HG03575 (cell line): ENCODE results near the gene GULP1.

Experiments used
- ATAC-seq: cut with Tn5 transposase; IDR thresholded peaks from one replicate; pipeline ENCODE4 v1.9.1; 2021; ENCODE audit not compliant: unreplicated experiment, insufficient number of reproducible peaks, low FRiP score; ENCODE audit errors: extremely low read depth

Gene GULP1

DNA sequence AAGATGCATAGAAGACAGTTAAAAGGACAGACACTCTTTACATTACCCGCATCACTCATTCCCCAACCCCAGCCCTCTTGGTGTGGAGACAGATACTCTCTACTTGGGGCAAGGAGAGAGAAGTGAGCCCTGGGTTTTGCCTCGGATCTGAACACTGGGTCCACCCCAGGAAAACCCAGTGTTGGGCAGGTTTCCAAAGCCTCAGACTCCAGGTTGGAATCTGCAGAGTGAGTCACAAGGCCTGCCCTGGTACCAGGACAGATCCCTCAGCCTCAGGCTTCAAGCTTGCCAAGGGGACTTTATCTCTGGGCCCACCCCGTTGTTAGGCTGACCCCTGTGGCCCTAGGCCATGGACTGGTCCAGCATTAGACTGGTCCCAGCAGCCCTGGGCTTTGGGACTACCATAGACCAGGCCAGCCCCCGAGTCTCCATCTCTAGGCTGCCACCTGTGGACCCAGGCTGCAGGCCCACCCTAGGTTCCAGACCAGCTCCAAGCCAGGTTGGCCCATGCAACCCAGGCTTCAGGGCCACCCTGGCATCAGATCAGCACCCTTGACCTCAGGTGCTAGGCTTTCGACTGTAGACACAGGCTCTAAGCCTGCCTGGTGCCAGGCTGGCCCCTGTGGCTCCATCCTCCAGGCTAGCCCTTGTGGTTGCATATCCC lies 112.8 kb downstream of the GULP1 start:
- ATAC-seq: no peak

DNA sequence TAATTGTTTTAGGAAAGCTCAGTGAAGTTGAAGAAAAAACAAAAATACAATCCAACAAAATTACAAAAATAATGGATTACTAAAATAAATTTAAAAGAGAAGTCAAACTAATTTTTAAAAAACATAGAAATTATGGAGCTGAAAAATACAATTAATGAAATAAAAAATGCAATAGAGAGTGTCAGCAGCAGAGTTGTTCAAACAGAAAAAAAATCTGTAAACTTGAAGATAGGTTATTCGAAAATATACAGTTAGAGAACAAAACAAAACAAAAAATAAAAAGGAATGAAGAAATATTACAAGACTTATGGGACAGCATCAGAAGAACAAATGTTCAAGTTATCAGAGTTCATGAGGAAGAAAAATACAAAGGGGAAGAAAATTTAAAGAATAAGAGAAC lies 114.7 kb downstream of the GULP1 start:
- no peak for ATAC-seq

DNA sequence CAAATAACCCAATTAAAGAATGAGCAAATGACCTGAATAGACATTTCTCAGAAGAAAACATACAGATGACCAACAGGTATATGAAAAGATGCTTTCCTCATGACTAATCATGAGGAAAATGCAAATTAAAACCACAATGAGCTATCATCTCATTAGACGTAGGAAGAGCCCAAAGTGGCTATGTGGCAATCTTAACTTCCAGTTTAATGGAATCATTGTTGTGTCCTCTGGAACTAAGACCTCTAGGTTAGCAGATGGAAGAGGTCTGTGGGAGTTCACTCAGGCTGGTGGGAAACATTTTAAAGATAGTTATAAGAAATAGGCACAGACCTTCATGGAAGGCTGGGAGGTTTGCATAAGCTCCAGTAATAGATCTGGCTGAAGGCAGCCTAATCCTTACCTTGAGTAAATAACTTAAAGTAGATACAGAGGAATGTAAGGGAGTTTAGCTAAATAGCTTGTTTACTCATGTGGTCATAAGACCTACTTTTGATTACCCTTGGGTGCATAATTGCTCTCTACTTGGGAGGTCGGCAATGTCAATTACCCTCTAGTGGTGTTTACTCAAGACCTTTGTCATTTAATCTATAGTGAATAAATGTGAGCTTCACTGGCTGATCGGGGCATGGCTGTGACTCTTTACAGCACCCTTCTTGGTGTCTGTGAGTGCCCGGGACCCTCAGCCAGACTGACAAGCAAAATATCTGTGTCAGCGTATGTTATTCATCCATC lies 119.0 kb downstream of the GULP1 start:
- no peak for ATAC-seq

DNA sequence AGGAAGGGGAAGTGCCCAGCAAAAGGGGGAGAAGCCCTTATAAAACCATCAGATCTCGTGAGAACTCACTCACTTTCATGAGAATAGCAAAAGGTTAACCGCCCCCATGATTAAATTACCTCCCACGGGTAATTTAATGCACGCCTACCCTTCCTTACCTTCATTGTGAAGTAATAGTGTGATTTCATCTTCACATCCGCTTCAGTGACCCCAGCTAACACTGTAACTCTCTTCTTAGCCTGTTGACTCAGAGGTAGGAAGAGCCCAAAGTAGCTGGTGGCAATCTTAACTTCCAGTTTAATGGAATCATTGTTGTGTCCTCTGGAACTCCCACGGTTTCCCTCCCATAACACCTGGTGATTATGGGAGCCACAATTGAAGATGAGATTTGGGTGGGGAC lies 120.5 kb downstream of the GULP1 start:
- no peak for ATAC-seq

DNA sequence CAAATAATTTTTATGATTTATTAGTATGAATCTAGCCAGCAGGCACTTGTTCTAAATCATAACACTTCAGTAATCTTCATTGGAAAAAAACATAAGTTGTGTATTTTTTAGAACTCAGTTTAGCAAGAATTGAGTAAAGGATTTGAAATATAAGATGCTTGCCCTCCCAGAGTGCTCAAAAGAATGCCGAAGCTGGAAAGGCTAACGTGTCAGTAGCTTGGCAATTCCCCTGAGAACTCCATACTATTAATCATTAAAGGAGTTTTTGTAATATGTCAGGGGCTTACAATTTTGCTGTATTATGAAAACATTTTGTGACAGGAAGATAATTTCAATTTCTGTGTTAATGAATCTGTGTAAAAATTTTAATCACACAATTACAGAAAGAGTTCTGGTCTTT lies 122.7 kb downstream of the GULP1 start:
- ATAC-seq: no peak

DNA sequence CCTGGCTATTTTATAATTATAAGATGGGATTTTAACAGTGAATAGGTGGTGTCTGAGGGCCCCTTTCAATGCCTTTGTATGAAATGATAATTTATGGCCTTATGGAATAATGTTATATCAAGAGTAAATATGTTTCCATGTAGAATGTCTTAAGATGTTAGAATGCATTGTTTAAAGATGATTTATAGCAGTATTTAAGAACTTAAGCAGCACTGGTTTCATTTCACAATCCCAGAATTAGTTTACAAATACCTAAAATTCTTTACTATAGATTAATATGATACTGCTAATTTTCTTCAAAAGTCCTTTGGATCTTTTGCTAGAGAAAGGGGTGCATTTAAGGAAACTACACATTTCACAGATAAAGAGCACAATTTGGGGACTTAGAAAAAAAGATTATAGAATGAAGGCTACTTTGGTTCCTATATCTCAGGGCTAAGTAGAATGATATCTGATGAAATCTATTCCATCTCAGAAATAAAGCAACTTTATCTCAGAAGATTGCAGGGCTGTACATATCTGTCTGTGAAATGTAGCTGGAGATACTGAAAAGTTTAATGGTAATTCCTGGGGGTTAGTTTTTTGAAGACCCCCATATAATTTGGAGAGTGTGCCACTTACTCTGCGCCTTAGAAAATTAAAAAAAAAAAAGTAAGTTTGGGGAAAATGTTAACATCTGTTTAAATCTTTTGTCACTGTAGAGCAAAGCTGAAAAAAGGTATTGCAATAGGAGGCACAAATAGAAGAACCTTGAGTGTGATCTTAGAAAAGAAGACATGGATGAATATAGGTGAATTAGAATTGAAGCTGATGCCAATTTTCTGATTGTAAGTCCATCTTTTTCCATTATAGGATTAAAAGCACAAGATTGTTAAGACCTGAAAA lies 123.4 kb downstream of the GULP1 start:
- no peak for ATAC-seq

DNA sequence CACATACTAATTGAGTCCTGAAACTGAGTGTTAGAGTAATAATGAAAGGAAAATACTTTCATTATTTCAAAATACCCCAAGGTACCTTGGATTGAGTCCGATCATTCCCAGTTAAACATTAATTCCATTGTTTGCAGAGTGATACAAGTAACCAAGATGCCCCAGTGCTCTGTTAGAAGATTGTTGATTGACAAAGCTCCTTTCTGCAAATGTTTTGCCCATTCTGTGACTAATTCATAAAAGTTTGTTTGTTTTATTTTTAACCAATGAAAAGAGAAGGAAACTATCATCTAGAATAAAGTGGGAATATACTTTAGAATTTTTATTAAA lies 124.0 kb downstream of the GULP1 start:
- ATAC-seq: no peak

DNA sequence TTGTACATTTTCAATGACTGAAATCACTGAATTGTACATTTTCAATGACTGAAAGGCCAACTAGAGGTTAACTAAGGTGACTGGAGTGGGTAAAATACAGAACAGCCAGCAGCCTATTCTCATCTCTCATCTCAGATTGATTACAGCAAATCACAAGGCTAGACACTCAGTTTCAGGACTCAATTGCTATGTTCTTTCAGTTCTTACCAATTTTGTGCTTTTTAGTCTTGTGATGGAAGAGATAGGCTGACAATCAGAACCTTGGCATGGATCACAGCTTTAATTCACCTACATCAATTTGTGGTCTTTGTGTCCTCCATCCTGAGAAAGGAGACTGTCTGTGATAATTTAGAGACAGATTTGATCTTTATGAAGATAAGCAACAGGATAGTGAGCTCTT lies 124.7 kb downstream of the GULP1 start:
- ATAC-seq: no peak

DNA sequence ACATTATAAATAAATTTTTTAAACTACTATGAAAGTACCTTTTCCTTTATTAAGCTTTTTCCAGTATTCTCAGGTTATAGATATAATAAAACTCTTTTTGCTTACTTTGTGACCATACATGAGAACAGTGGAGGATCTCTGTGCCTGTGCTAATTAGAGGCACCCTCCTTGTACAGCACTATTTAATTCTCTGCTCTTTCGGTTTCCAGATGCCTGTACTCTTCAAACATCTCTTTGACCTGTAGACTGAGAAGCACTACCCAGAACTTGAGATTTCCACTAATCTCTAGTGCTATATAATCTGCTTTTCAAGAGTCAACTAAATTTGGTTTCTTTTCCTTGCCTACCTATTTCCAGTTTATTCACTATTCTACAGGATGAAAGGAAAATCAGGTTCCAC lies 131.1 kb downstream of the GULP1 start:
- no peak for ATAC-seq

DNA sequence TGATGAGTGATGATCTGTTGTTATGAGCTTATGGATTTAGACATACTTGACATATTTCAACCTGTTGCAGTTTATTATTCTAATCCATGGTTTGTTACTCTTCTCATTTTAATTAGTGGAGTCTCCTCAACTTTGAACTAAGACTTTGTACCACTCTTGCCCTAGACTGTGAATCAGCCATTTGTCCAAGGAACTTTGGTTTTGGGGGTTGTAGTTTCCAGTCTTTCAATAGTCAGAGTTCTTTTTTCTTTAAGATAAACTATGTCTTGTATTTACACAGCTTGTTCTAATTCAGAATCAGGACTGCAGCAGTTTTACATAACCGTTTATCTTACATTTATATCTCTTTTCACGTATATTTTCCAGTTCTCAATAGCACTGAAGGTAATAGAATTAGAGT lies 133.6 kb downstream of the GULP1 start:
- no peak for ATAC-seq

DNA sequence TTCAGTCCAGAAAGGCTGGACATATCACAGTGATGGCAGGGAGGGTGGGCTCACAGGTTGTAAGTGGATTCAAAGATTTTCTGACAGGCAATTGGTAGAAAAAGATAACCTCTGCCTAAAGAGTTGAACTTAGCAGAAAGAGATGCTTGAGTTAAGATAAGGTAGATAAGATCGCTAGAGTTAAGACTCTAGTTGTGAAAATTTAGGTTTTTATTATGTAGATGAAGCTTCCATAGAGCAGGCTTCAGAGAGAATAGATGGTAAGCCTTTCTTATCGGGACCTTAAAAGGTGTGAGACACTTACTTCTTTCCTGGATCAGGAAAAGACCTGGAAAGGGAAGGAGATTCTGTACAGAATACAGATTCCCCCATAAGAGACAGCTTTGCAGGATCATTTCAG lies 134.4 kb downstream of the GULP1 start:
- no peak for ATAC-seq

DNA sequence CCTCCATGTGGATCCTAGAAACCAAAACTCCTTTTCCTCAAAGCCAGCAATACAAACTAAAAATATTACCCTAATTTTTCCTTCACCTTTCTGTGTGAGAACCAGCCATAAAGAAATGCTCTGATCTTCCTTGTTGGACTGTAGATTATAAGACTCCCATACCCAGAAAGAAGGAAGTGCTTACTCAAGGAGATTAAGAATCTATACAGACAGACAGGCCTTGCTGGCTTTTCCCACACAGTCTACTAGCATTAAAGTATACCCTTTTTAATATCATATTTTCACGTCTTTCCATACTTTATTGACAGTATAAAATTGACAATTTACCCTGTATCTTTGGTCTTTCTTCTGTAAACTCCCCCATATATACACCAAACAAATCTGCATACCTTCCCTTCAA lies 139.0 kb downstream of the GULP1 start:
- ATAC-seq: no peak

DNA sequence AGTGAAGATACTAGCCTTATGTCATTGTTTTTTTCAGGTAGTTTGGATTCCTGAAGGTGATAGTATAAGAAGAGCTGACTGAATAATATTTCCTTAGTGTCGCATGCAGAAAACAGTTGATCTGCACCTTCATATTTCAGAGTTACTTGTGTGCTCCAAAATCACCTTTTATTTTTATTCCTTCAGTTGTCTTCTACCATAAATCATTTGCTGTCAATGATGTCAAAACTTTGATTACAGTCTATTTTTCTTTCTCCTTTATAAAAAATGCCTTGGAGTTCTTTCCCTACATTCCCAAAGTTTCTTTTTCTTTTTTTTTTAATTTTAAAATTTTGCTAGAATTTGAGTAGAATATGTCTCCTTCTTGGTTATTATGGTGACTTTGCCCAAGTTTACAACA lies 142.3 kb downstream of the GULP1 start:
- ATAC-seq: no peak

DNA sequence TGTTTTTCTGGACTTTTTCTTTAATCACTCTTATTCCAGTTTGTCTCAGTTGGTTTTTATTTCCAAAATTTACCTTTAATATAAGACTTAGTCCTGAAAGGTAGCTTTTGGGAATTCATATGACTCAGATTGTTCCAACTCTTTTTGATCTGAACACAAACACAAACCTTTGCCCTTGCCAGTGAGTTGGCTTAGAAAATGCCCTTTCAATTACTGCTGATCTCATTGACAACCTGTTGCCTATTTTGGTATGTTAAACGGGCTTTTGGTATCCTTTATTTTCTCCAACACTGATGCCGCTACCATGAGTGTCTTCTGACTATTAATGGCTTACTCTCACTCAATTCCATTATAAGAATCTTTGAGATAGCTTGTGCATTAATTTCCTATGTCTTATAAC lies 143.4 kb downstream of the GULP1 start:
- ATAC-seq: no peak

DNA sequence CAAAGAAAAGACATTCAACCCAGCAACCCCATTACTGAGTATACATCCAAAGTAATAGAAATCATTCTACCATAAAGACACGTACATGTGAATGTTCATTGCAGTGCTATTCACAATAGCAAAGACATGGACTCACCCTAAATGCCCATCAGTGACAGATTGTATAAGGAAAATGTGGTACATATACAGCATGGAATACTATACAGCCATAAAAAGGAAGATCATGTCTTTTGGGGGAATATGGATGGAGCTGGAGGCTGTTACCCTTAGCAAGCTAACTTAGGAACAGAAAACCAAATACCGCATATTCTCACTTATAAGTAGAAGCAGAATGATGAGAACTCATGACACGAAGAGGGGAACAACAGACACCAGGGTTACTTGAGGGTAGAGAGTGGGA lies 145.9 kb downstream of the GULP1 start:
- ATAC-seq: no peak

DNA sequence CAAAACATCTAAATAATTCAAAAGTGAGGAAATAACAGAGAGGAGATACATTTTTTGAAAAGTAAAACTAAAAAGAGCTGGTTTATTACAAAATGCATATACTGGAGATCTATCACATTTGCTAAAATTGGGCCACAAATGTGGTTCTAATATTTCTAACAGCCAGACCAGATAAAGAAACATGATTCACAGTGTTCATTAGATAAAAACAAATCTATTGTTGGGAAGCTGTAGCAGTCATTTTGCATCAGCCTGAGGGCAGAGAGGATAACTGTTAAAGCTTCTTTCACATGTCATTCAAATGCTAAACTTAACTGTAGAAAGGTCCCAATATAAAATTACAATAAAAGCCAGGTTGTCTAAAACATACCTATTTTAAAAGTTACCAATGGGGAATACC lies 148.3 kb downstream of the GULP1 start:
- ATAC-seq: no peak

DNA sequence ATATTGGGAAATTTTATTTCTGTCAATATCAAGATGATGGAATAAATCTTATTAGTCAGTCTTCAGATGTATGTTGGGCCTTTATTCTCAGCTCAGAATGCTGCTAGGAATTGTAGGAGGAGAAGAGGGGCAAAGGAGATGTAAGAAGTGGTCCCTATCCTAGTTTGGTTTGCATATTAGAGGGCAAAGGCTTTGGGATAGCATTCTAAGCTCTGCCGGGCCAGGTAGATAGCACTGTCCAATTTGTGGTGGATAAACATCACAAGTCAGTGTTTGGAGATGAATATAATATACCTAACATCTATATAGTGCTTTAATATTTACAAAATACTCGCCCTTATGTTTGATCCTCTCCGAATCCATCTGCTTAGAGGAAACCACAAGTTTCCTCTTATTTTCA lies 149.2 kb downstream of the GULP1 start:
- ATAC-seq: no peak

DNA sequence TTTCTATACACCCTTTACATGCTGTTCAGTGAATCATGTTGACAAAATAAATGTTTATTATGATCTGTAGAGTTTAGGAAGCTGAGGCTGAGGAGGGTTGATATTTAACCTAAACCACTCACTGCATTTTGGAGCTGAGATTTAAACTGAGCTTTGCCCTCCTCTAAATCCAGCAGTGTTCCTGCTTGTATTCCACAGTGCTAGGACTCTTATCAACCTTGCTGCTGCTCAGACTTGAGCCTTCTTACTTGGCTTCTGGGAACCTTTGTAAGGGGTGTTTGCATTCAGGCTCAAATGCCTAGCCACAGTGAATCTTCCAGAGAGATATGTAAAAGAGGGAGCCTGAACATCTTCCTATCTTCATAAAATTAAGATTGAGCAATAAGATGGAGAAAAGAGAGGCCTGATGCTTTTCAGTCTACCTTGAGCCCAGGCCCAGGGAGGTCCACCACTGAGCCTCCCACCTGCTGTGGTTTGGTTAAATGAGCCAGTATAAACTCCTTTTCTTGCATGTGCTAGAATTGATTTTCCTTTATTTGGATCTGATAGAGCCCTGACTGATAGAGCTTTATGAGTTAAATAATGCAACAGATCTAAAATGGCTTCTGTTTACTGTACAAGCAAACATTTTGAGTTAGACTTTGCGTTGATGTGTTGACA lies 149.7 kb downstream of the GULP1 start:
- ATAC-seq: no peak

DNA sequence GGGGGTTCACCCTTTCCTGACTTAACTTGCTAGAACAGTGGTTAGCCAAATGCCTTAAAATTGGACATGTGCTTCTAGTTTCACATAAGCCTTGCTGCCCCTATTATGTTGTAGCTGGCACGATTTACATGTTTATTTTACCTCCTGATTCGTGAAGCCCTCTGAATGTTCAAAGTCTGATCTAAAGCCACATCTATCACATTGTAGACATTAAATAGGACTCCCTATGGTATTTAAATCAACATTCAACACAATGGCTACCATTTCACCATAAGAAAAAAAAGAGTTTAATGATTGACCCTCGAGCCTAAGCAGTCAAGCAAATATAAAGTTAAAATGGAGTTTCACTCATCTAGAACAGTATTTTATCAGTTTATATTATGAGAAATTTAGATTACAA lies 151.5 kb downstream of the GULP1 start:
- ATAC-seq: no peak
